Frontal cortex (tissue), 4 donors: Measurements from ENCODE around the gene IL4R. TPM values are rescaled to one million over a fixed set of nuclear protein-coding genes. Genes with fewer than 3 reads are reported as not detected.
"Not testable (repeated sequence)": the region's sequence is repeated elsewhere in the genome, so short reads cannot be mapped to it uniquely, and the experiment has no call there.

Experiments used
- DNase-seq, 2 donors: peaks; one replicate each; pipeline ENCODE4 v3.0.0; 2012; ENCODE audit warnings: low spot score in 2 of 2
- FAIRE-seq: peaks from 2 replicates; lab custom pipeline; 2012; peaks lifted over from hg19 to GRCh38; lab: Jason Lieb, UNC
- total RNA-seq: library from RNA; depleted of rRNA; stranded (reverse); fragments of >200 nt; gene quantifications from one replicate; pipeline ENCODE4 v1.2.3, GENCODE V29; 2014
- donor health status: control.
- donor health status: control.
- donor health status: control.

The IL4R gene
- total RNA-seq: 1.6 TPM

DNA sequence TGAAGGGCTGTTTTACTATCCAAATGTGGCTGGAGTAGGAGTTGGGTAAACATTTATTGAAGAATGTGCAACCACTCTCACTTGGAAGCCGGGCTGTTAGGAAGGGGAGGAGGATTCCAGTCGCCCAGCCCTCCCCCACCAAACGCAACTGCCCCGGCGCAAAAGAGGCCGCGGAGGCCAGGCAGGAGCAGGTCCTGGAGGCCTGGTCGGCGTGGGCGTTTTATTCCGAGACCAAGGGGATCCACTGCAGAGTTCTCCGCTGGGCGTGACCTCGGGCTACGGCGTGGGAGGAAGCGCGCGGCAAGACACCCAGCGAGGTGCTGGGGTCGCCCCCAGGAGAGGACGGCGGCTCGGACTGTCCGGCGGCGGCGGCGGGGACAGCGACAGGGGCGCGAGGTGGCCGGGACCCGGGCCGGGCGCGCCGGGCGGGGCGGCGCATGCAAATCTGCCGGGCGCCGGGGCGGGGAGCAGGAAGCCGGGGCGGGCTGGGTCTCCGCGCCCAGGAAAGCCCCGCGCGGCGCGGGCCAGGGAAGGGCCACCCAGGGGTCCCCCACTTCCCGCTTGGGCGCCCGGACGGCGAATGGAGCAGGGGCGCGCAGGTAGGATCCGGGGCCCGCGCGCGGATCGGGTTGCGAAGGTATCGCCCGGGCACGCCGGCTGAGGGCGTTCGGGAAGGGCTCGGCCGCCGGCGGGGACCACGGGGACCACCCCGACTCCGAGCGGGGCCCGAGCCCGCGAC is at the start of gene IL4R:
TSS of gene IL4R (plus strand) at position 553 of the 739 bp plus-strand sequence. CDS start 26,230 bp downstream, outside the sequence.
- DNase-seq (peak in 1 of 2 donors; percentile 52), FAIRE-seq (no peak)

DNA sequence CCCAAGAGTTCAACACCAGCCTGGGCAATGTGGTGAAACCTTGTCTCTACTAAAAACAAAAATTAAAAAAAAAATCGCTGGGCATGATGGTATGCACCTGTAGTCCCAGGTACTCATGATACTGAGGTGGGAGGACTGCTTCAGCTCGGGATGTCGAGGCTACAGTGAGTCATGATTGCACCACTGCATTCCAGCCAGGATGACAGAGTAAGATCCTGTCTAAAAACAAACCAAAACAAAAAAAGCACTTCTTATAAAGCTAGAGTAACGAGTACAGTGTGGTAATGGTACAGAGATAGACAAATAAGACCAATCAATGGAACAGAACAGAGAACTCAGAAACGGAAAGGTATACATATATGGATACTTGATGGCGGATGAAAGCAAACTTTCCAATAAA is 49.6 kb upstream of the IL4R start:
- no peak for DNase-seq
- no peak for FAIRE-seq

DNA sequence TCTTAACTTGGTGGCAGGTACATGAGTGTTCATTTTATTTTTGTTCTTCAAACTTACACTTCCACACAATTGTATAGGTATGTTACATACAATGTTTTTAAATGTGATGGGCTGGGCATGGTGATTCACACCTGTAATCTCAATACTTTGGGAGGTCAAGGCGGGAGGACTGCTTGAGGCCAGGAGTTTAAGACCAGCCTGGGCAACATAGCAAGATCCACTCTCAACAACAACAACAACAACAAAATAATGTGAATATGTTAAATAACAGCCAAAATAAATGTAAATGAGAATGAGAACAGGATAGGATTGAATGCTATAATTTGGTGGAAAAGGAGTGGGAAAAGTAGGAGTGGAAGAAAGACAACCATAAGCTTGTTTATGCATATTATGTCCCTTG is 47.8 kb upstream of the IL4R start:
- FAIRE-seq (no peak), DNase-seq (no peak)

DNA sequence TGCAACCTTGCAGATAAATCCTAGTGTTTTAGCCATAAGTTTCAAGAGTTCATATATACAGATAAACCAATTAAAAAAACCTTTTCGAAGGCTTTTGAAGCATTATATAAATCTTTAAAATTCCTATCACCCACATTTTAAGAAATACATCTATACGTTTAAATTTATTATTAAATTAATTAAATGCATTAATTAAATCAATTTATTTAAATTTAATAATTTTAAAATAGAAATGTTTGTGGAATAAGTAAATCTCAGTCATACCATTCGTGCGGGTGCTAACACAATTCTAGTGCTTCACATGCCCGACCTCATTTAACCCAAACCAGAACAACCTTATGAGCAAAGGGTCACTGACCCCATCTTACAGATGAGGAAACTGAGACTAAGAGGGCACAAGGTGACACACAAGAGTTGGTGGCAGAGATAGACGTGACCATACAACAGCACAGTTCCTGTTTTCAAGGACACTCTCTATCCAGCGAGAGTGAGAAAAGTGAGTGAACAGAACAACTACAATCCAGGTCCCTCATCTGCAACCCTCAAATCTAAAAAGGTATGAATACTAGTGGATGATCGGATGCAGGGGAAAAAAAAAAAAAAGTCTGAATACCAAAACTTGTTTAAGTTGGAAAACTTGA is 46.6 kb upstream of the IL4R start:
- no peak for FAIRE-seq
- no peak for DNase-seq

DNA sequence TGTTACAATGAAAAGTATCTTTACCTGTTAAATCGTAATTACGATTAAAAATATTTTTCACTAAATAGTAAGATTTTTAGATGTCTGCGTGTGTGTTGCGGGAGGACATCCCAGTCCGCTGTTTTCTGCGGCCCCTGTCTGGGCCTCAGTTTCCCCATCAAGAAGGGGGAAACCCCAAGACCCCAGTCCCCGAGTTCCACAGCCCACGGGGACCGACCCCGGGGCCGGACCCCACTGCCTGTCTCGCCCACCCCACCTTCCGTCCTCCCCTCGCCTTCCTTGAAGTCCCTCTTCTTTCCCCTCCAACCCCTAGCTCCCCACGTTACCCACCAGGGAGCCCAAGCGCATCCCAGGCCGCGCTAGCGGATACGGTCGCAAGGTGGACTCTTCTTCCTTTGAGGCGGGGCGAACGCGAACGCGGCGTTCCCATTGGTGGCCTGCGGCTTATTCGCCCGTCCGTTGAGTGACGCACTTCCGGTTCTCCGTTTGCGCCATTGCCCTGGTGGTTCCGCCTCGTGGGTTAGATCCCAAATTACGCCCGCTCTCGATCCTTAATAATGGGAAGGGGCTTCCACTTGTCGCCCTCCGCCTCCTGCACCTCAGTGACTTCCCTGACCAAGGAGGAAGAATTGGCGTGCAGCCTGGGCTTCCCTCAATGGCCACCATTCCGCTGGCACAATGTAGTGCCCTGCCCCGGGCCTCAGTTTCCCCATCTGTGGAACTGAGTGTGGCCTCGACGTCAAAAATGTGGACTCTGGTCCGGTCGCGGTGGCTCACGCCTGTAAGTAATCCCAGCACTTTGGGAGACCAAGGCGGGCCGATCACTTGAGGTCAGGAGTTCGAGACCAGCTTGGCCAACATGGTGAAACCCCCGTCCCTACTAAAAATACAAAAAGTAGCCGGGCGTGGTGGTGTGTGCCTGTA is 45.1 kb upstream of the IL4R start, which contains the start of gene NSMCE1:
TSS of gene NSMCE1 (minus strand) at position 397 of the 924 bp plus-strand sequence. CDS start 11,202 bp downstream, outside the sequence.
- no peak for FAIRE-seq

DNA sequence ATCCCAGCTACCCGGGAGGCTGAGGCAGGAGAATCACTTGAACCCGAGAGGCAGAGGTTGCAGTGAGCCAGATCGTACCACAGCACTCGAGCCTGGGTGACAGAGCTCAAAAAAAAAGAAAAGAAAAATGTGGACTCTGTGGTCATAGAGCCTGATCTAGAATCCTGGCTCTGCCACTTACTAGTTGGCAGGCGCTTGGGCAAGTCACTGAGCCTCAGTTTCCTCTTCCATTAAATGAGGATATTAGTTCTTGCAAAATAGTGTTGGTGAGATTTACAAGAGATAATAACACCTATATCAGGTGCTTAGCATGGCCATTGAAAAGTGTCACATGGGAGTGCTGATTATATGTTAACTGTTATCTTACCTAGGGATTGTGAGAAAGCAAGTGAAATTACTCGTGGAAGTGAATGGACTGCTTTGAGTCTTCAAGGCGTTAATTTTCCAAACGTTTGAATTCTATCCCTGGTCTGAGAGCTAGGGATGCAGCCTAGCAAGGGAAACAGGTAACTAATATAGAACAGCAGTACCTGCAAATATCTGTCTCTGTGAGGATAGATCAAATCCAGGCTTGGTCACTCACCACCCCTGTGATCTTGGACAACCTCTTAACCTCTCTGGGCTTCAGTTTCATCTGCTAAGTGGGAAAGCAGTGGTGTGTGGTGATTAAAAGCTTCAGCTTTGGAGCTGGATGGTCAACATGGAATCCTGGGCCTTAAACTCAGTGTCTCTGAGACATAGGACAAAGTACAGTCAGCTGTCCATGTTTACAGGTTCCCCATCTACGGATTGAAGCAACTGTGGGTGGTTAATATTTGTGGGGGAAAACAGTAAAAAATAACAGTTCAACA is 44.2 kb upstream of the IL4R start:
- FAIRE-seq (no peak), DNase-seq (no peak)

More for the DNA sequence above, 45.1 kb upstream of the IL4R start, which contains the start of gene NSMCE1:
- DNase-seq: peak; percentile 81 to 96

DNA sequence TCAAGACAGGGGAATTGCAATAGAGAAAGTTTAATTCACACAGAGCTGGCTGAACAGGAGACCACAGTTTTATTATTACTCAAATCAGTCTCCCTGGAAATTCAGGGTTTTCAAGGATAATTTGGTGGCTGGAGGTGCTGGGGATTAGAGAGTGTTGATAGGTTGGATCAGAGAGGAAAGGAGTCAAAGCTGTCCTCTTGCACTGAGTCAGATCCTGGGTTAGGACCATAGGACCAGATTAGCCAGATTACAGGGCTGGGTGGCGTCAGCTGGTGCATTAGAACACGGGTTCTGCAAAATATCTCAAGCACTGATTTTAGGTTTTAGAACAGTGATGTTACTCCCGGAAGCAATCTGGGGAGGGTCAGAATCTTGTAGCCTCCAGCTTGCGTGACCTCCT is 43.4 kb upstream of the IL4R start:
- FAIRE-seq (no peak), DNase-seq (no peak)

DNA sequence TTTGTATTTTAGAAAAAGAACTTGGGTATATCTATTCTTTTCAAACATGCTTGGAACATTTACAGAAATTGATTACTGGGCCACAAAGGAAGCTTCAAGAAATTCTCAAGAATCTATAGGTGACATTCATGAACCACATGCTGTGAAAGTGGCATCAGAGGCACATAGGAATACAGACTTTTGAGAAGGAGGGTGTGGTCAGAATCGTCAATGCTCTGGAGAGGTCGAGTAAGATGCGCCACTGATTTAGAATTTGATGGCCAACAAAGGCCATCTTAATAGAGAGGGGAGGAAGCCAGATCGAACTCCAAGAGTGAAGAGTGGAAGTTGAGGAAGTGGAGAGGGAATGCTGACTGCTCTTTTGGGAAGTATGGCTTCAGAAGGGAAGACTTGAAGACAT is 41.7 kb upstream of the IL4R start:
- FAIRE-seq (no peak), DNase-seq (no peak)

DNA sequence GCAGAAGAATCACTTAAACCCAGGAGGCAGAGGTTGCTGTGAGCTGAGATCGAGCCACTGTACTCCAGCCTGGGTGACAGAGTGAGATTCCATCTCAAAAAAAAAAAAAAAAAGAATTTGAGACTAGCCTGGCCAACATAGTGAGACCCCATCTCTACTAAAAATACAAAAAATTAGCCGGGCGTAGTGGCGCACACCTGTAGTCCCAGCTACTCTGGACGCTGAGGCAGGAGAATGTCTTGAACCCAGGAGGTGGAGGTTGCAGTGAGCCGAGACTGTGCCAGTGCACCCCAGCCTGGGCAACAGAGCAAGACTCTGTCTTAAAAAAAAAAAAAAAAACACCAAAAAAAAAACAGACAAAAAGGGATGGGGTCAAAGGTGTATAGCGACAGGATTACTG is 41.1 kb upstream of the IL4R start:
- not testable (repeated sequence) for FAIRE-seq, DNase-seq

DNA sequence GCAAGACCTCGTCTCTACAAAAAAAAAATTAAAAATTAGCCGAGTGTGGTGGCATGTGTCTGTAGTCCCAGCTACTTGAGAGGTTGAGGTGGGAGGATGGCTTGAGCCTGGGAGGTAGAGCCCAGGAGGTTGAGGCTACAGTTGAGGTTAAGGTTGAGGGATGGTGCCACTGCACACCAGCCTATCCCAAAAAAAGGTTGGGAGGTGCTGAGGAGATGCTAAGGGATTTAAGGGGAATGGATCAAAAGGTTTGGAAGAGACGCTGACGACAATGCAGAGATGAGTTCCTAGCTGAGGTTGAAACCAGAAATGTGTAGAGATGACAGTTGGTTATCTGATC is 40.5 kb upstream of the IL4R start:
- FAIRE-seq (no peak), DNase-seq (no peak)

DNA sequence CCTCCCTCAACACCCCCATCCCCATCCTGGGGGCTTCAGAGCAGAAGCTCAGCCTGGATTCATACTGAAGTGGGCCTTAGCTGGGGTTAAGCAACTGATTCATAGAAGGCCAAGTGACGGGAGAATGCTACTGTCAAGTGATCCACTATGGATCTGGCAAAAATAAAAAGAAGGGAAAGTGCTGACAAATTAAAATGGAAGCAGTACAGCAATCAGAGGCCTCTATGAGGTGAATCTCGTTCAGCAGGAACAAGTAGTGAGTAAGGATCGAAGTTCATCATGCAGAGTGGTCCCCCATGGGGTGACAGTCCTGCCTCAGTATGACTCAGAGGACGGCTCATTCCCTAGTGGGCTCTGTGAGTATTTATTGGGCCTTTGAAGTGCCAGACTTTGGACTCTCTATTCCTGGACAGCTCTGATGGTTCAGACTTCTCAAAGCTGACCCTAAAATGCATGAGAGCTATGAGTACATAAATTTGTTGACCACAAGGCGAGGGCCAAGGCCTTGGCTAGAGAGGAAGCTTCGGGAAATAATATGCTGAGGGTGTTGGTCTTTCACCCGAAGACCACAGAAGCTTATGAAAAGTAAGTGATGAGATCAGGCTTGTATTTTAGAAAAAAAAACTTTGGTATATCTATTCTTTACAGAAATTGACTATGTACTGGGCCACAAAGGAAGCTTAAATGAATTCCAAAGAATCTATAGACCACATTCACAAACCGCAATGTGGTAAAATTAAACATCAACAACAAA is 39.9 kb upstream of the IL4R start:
- DNase-seq (no peak), FAIRE-seq (no peak)

DNA sequence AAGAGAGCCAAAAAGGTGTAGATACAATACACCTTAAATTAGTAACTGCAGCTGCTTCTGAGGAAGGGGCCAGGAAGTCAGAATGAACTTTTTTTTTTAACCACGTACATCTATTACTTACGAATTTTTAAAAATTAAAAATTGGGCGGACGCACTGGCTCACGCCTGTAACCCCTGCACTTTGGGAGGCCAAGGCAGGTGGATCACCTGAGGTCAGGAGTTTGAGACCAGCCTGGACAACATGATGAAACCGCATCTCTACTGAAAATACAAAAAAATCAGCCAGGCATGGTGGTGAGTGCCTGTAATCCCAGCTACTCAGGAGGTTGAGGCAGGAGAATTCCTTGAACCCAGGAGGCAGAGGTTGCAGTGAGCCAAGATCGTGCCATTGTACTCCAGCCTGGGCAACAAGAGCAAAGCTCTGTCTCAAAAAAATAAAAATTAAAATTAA is 39.3 kb upstream of the IL4R start:
- FAIRE-seq: not testable (repeated sequence)

DNA sequence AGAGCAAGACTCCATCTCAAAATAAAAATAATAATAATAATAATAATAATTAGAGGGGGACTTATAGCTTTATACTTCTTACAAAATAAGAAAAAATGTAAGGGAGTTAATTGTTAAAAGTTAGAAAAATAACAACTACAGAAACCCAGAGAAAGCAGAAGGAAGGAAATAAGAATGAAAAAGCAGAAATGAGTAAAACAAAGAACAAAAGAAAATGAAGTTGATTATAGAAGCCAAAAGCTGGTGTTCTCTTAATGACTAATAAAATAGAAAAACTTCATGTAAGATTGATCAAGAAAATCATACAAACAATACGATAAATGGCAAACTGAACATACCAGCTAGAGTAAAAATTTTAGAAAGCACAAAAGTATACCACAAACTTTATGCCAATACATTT is 38.4 kb upstream of the IL4R start:
- FAIRE-seq: no peak
- DNase-seq: no peak

More for the DNA sequence above, 39.3 kb upstream of the IL4R start:
- not testable (repeated sequence) for DNase-seq

DNA sequence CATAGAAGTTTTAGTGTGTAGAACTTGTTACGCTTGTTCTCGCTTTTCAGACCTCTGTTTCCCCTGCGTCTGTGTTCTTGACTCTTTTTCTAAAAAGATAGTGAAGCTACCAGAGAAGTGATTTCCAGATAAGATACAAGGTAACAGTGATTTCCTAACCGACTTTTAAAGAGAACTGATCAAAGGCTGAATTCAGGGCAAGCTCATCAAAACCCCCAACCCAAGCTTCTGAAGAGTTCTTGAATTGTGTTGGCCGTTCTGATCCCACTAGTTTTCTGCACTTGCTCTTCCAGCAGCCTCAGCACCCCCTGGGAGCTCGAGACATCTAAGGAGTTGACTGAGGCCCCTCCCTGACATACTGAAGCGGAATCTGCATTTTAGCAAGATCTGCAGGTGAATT is 32.5 kb upstream of the IL4R start:
- DNase-seq (no peak), FAIRE-seq (no peak)

DNA sequence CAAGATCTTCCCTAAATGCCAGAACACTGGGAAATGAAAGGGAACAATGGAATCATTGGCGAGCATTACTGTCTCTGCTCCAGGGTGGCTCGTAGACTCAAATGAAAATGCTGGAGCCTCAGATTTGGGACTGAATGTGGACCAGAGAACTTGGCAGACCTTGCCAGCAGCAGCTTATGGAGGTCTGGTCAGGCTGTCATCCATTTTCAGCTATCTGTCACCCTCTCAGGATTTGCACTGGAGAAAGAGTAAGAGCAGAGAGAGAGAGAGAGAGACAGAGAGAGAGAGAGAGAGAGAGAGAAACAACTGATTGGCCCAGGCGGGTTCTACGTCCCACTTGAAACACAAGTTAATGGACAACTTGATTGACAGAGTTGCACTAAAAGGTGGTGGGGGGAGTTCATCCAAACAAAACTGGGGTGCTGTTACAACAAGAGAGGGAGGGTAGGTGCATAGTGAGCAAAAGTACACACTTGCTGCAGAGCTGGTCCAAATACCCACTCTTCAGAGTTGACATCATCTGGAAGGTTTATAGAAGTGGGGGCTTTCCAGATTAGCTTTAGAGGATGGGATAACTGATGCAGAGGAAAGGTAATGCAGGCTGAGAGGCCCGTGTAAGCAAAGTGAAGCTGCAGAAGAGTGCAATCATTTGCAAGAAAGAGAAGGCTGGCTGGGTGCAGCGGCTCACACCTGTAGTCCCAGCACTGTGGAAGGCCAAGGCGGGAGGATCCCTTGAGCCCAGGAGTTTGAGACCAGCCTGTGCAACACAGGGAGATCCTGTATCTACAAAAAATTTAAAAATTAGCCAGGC is 28.7 kb upstream of the IL4R start:
- DNase-seq (no peak), FAIRE-seq (no peak)

DNA sequence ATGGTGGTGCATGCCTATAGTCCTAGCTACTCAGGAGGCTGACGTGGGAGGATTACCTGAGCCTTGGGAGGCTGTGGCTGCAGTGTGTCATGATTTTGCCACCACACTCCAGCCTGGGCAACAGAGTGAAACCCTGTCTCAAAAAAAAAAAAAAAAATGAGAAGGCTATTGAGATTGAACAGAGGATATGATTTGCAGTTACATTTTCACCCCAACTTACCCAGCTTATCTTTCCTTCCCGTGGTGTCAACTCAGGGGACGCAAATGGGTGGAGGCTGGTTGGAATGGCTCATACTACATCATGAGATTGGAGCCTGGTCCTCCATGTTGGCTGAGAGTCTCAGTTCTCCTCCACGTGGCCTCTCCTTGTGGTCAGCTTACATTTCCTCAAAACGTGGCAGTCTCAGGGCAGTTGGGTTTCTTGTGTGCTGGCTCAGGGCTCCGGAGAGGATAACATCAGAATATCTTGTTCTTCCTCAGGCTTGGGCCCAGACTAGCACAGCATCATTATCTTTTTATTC is 28.0 kb upstream of the IL4R start:
- no peak for DNase-seq
- no peak for FAIRE-seq

DNA sequence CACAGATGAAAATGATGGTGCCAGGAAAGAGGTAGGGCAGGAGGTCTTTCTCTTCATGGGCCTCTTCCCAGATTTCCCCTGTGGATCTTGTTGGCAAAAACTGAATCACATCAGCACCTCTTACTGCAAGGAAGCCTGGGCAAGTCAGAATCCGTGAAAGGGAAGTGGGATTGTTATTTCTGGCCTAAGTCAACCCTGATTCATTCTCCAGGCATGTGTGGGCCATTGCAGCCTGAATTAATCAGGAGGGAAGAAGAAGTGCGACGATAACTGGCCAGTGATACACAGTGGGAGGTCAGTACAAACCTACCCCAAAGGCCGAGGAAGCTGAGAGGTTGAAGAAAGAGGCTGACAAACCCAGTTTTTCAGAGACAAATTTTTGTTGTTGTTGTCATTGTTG is 27.3 kb upstream of the IL4R start:
- no peak for DNase-seq

More for the DNA sequence above, 27.3 kb upstream of the IL4R start:
- FAIRE-seq: no peak
